Left lung (tissue), 10 donors: ENCODE measurements around the gene MYORG. TPM values are rescaled to one million over a fixed set of nuclear protein-coding genes. Genes with fewer than 3 reads are reported as not detected.
A peak's percentile ranks its signal among the peaks of the same experiment; 100 is the strongest.
"Not testable (repeated sequence)": the region's sequence is repeated elsewhere in the genome, so short reads cannot be mapped to it uniquely, and the experiment has no call there.

ENCODE experiments used
- ATAC-seq: fragments of 200-7000 bp; cut with Tn5 transposase; one replicate; pipeline ENCODE4 v1.9.1; 2020; ENCODE audit warnings: moderate library complexity
- DNase-seq, 4 donors: peaks; one replicate each; pipeline ENCODE4 v3.0.0-alpha.2; 2013 to 2020
- H3K27ac ChIP-seq, 2 donors: fragments of 200-600 bp; sonication (generic) in 1 of 2; one replicate each; pipeline versions ENCODE4 v1.5.0 to v1.8.0; 2020 to 2021
- H3K27me3 ChIP-seq, 2 donors: fragments of 200-600 bp; sonication (generic) in 1 of 2; one replicate each; pipeline versions ENCODE4 v1.5.0 to v1.8.0; 2020 to 2021
- H3K36me3 ChIP-seq, 2 donors: fragments of 200-600 bp; sonication (generic) in 1 of 2; one replicate each; pipeline versions ENCODE4 v1.5.0 to v1.8.0; 2020 to 2021
- H3K4me1 ChIP-seq, 2 donors: fragments of 200-600 bp; one replicate each; pipeline ENCODE4 v1.8.0; 2021
- H3K4me3 ChIP-seq, 2 donors: fragments of 200-600 bp; sonication (generic) in 1 of 2; one replicate each; pipeline versions ENCODE4 v1.5.0 to v1.8.0; 2020 to 2021; ENCODE audit warnings: mild to moderate bottlenecking in 1 of 2
- H3K9me3 ChIP-seq, 2 donors: fragments of 200-600 bp; sonication (generic) in 1 of 2; one replicate each; pipeline versions ENCODE4 v1.5.0 to v1.8.0; 2020 to 2021
- CTCF ChIP-seq, 2 donors: fragments of 200-600 bp; sonication (generic) in 1 of 2; IDR thresholded peaks; one replicate each; pipeline versions ENCODE4 v1.5.0 to v1.8.0; 2021; ENCODE audit warnings: antibody characterized with exemption in 2 of 2
- intact Hi-C, 2 donors: fragments of 100-400 bp; cut with DNase I; formaldehyde crosslinking; loops; one replicate each; pipeline versions ENCODE4 v1.11.2 to v1.14.2; 2022
- polyA plus RNA-seq, 6 donors: library from polyadenylated mRNA; unstranded; fragments of 120-200 nt; gene quantifications; one replicate each; pipeline ENCODE4 v1.2.1, GENCODE V29; 2013; ENCODE audit not compliant: insufficient read length in 6 of 6
- total RNA-seq, 2 donors: library from RNA; stranded (reverse); fragmentation: NEBNext Ultra II Directional; extraction: Animal tissue kit (Norgen Biotek cat#: 25700); gene quantifications; one replicate each; pipeline ENCODE4 v1.2.1, GENCODE V29; 2021
- donor health status: DM: no; HTN: yes; CAD: no.
- donor health status: DM: no; HTN: no; CAD: no.

MYORG gene
- total and polyA plus RNA-seq, 8 donors = 3.1 to 22.6 (median 4.2) TPM

- ATAC-seq = peak; percentile 25
- Histone ChIP-seq H3K27me3 (no peaks in the 10 kb centered on the region), H3K4me1 (no peaks in the 10 kb centered on the region), H3K4me3 (no peak overlapping the region), H3K9me3 (no peaks in the 10 kb centered on the region), H3K36me3 (no peaks in the 10 kb centered on the region), H3K27ac (peak overlapping the region; percentile 55 to 59)
- intact Hi-C loops = no loop called here
- no peak for DNase-seq
- no peak for TF ChIP-seq CTCF (IDR thresholded peaks at IDR 0.05)
Observed at GRCh38 chr9:34363619-34364351, 12.9 kb downstream of the MYORG start.

- H3K4me3 ChIP-seq = no peak overlapping the region
- no peak for TF ChIP-seq CTCF (IDR thresholded peaks at IDR 0.05)
- H3K27me3 ChIP-seq = no peaks in the 10 kb centered on the region
- H3K9me3 ChIP-seq = no peaks in the 10 kb centered on the region
- H3K4me1 ChIP-seq = no peaks in the 10 kb centered on the region
- ATAC-seq = no peak
- peak overlapping the region in 1 of 2 donors; percentile 2 for H3K27ac ChIP-seq
- H3K36me3 ChIP-seq = no peaks in the 10 kb centered on the region
- DNase-seq = no peak
- intact Hi-C loops = no loop called here
Observed at GRCh38 chr9:34362614-34363214, 14.0 kb downstream of the MYORG start.

GRCh38 chr9:34352957-34353356 lies 23.7 kb downstream of the MYORG start:
- DNase-seq, H3K4me1 ChIP-seq, H3K27me3 ChIP-seq, ATAC-seq, H3K4me3 ChIP-seq, intact Hi-C loops, H3K27ac ChIP-seq, H3K36me3 ChIP-seq: not testable (repeated sequence)
- H3K9me3 ChIP-seq = peaks cover 0 to 19% of the 10 kb centered on the region in 2 donors

GRCh38 chr9:34352122-34352652 lies 24.5 kb downstream of the MYORG start:
- H3K27me3 ChIP-seq, H3K4me1 ChIP-seq, ATAC-seq, H3K36me3 ChIP-seq, intact Hi-C loops, H3K4me3 ChIP-seq, H3K27ac ChIP-seq: not testable (repeated sequence)
- H3K9me3 ChIP-seq = peaks cover 0 to 19% of the 10 kb centered on the region in 2 donors
- DNase-seq = peak in 1 of 4 donors; percentile 32

GRCh38 chr9:34349324-34349723 lies 27.4 kb downstream of the MYORG start:
- no peak for TF ChIP-seq CTCF (IDR thresholded peaks at IDR 0.05)

GRCh38 chr9:34347800-34348158 lies 28.9 kb downstream of the MYORG start:
- ATAC-seq = no peak
- Histone ChIP-seq H3K4me3 (no peak overlapping the region), H3K36me3 (peaks cover 0 to 25% of the 10 kb centered on the region in 2 donors), H3K9me3 (no peaks in the 10 kb centered on the region), H3K4me1 (peaks cover 0 to under 1% of the 10 kb centered on the region in 2 donors), H3K27ac (no peak overlapping the region), H3K27me3 (no peaks in the 10 kb centered on the region)
- intact Hi-C loops = no loop called here
- TF ChIP-seq CTCF (IDR thresholded peaks at IDR 0.05) = no peak
- DNase-seq = no peak

More at GRCh38 chr9:34349324-34349723, 27.4 kb downstream of the MYORG start:
- Histone ChIP-seq H3K4me3 (no peak overlapping the region), H3K4me1 (no peaks in the 10 kb centered on the region), H3K27ac (no peak overlapping the region), H3K36me3 (peaks cover 0 to 10% of the 10 kb centered on the region in 2 donors), H3K27me3 (no peaks in the 10 kb centered on the region), H3K9me3 (no peaks in the 10 kb centered on the region)
- ATAC-seq (no peak), DNase-seq (no peak)
- intact Hi-C loops = no loop called here
